HCT116 (cell line): Measurements from ENCODE around the gene ZNF300. TPM values are rescaled to one million over a fixed set of nuclear protein-coding genes. Genes with fewer than 3 reads are reported as not detected.
A peak's percentile ranks its signal among the peaks of the same experiment; 100 is the strongest.

Experiments used
- ATAC-seq: fragments of 200-7000 bp; cut with Tn5 transposase; 2 replicates; pipeline ENCODE4 v1.9.1; 2020; ENCODE audit warnings: mild to moderate bottlenecking, moderate library complexity
- BruUV-seq: library from RNA; stranded (reverse); fragments of 400-500 nt; replicated peaks from 2 replicates; lab custom pipeline; 2021; lab: Mats Ljungman, UMichigan
- CTCF ChIA-PET: fragments of 300-600 bp; sonication (Branson Sonifier 250); formaldehyde crosslinking; loops from one replicate; lab custom pipeline; 2021; ENCODE audit warnings: antibody characterized with exemption; lab: Charles Lee
- POLR2A ChIA-PET: fragments of 300-600, 350-600 bp; sonication (Branson Sonifier 250); formaldehyde crosslinking; loops from one replicate; lab custom pipeline; 2021; ENCODE audit warnings: antibody characterized with exemption; lab: Charles Lee
- RAD21 ChIA-PET, 2 experiments: fragments of 300-600 bp; sonication (Branson Sonifier 250); formaldehyde crosslinking; loops; one replicate each; lab custom pipeline; 2023; ENCODE audit warnings: low total read pairs in 2 of 2; ENCODE audit not compliant: uncharacterized antibody in 2 of 2, unreplicated experiment in 2 of 2, low non-redundant PET in 1 of 2; lab: Charles Lee
- DNase-seq: peaks from one replicate; pipeline ENCODE4 v3.0.0-alpha.2; 2010; ENCODE audit warnings: low read depth, low spot score
- H2AFZ ChIP-seq: fragments of 200-600 bp; shearing (Covaris generic), sonication (generic); 2 replicates; pipeline ENCODE4 v1.6.1; 2017; ENCODE audit warnings: low read depth, mixed run types, mixed read lengths, antibody characterized with exemption, low read length; ENCODE audit not compliant: poor library complexity, severe bottlenecking
- H3K27ac ChIP-seq: 2 replicates; pipeline ENCODE4 v1.5.1; 2012; ENCODE audit warnings: low read depth, low read length
- H3K27me3 ChIP-seq: fragments of 200-600 bp; sonication (generic); 2 replicates; pipeline ENCODE4 v1.6.1; 2016; ENCODE audit warnings: mixed run types, low read length, mixed read lengths; ENCODE audit not compliant: insufficient read depth
- H3K36me3 ChIP-seq, 2 experiments: fragments of 200-500 bp in 1 of 2; fragments of 200-600 bp in 1 of 2; sonication (Bioruptor generic) in 1 of 2; sonication (generic) in 1 of 2; 2 replicates each; pipeline versions ENCODE4 v1.5.1 to v1.6.1; 2014 to 2016; ENCODE audit warnings: low read length in 2 of 2, inconsistent platforms in 1 of 2, mixed read lengths in 1 of 2, mixed run types in 1 of 2; ENCODE audit not compliant: insufficient read depth in 2 of 2, control insufficient read depth in 1 of 2
- H3K4me1 ChIP-seq, 2 experiments: fragments of 200-600 bp in 1 of 2; sonication (generic) in 1 of 2; 2 replicates each; pipeline versions ENCODE4 v1.5.1 to v1.6.1; 2012 to 2017; ENCODE audit warnings: low read length in 2 of 2, inconsistent platforms in 1 of 2, mild to moderate bottlenecking in 1 of 2, mixed read lengths in 1 of 2, mixed run types in 1 of 2, moderate library complexity in 1 of 2; ENCODE audit not compliant: insufficient read depth in 2 of 2, control insufficient read depth in 1 of 2
- H3K4me2 ChIP-seq: fragments of 200-600 bp; sonication (generic); 2 replicates; pipeline ENCODE4 v1.6.1; 2017; ENCODE audit warnings: mixed run types, low read length, mixed read lengths
- H3K4me3 ChIP-seq, 2 experiments: fragments of 200-600 bp in 1 of 2; sonication (generic) in 1 of 2; replicated peaks in 1 of 2; 2 replicates each; pipeline ENCODE4 v1.5.1; 2011 to 2016; ENCODE audit warnings: low read length in 2 of 2, control low read depth in 1 of 2, low read depth in 1 of 2, mild to moderate bottlenecking in 1 of 2, mixed read lengths in 1 of 2, mixed run types in 1 of 2
- H3K79me2 ChIP-seq: fragments of 200-600 bp; sonication (generic); 2 replicates; pipeline ENCODE4 v1.6.1; 2017; ENCODE audit warnings: mild to moderate bottlenecking, mixed run types, low read length, moderate library complexity, mixed read lengths; ENCODE audit not compliant: insufficient read depth
- H3K9ac ChIP-seq: fragments of 200-600 bp; sonication (generic); 2 replicates; pipeline ENCODE4 v1.6.1; 2016; ENCODE audit warnings: low read length, mixed read lengths
- H3K9me2 ChIP-seq: fragments of 200-600 bp; sonication (generic), shearing (Covaris generic); 2 replicates; pipeline ENCODE4 v1.6.1; 2017; ENCODE audit warnings: mixed run types, mild to moderate bottlenecking, moderate library complexity; ENCODE audit not compliant: insufficient read depth
- H3K9me3 ChIP-seq, 2 experiments: fragments of 200-500 bp in 1 of 2; fragments of 200-600 bp in 1 of 2; sonication (Bioruptor generic) in 1 of 2; sonication (generic) in 1 of 2; 2 replicates each; pipeline ENCODE4 v1.6.1; 2014 to 2017; ENCODE audit warnings: low read length in 2 of 2, mixed read lengths in 2 of 2, inconsistent platforms in 1 of 2, low read depth in 1 of 2, mild to moderate bottlenecking in 1 of 2, mixed run types in 1 of 2, moderate library complexity in 1 of 2; ENCODE audit not compliant: control insufficient read depth in 1 of 2, insufficient read depth in 1 of 2
- H4K20me1 ChIP-seq: fragments of 200-600 bp; sonication (generic), shearing (Covaris generic); 2 replicates; pipeline ENCODE4 v1.6.1; 2017; ENCODE audit warnings: mixed run types, mild to moderate bottlenecking, moderate library complexity; ENCODE audit not compliant: insufficient read depth
- ATF3 ChIP-seq: IDR thresholded peaks from 2 replicates; pipeline ENCODE4 v1.6.1; 2012
- CBX3 ChIP-seq: IDR thresholded peaks from 2 replicates; pipeline ENCODE4 v1.6.1; 2012; ENCODE audit warnings: low read depth
- CEBPB ChIP-seq: IDR thresholded peaks from 2 replicates; pipeline ENCODE4 v1.6.1; 2012; ENCODE audit warnings: low read depth
- CTCF ChIP-seq, 3 experiments: fragments of 200-600 bp in 1 of 3; sonication (generic) in 1 of 3; IDR thresholded peaks in 2 of 3; conservative IDR thresholded peaks in 1 of 3; 2 replicates each; pipeline ENCODE4 v1.5.1; 2012 to 2017; ENCODE audit warnings: low read depth in 2 of 3, low read length in 2 of 3, antibody characterized with exemption in 1 of 3, borderline replicate concordance in 1 of 3, control low read depth in 1 of 3, mild to moderate bottlenecking in 1 of 3, mixed read lengths in 1 of 3, mixed run types in 1 of 3, moderate library complexity in 1 of 3; ENCODE audit not compliant: insufficient read depth in 1 of 3
- EGR1 ChIP-seq: IDR thresholded peaks from 2 replicates; pipeline ENCODE4 v1.6.1; 2012; ENCODE audit warnings: low read depth
- EZH2 ChIP-seq: fragments of 200-600 bp; sonication (generic); IDR thresholded peaks from 2 replicates; pipeline ENCODE4 v1.6.1; 2017; ENCODE audit warnings: antibody characterized with exemption, mixed run types
- EZH2phosphoT487 ChIP-seq: fragments of 200-600 bp; IDR thresholded peaks from 2 replicates; pipeline ENCODE4 v1.6.1; 2018; ENCODE audit warnings: antibody characterized with exemption, borderline replicate concordance
- MAX ChIP-seq: IDR thresholded peaks from 2 replicates; pipeline ENCODE4 v1.6.1; 2012
- POLR2A ChIP-seq: IDR thresholded peaks from 2 replicates; pipeline ENCODE4 v1.7.0; 2011; ENCODE audit warnings: borderline replicate concordance; ENCODE audit not compliant: insufficient read depth, insufficient read length; ENCODE audit errors: extremely low read depth
- REST ChIP-seq: IDR thresholded peaks from 2 replicates; pipeline ENCODE4 v1.6.1; 2012; ENCODE audit warnings: low read depth
- YY1 ChIP-seq: IDR thresholded peaks from 2 replicates; pipeline ENCODE4 v1.6.1; 2011; ENCODE audit warnings: low read length, low read depth, moderate library complexity, mild to moderate bottlenecking; ENCODE audit not compliant: insufficient replicate concordance; ENCODE audit errors: extremely low read depth
- ZNF274 ChIP-seq: fragments of 200-500 bp; sonication (Bioruptor generic); IDR thresholded peaks from 2 replicates; pipeline ENCODE4 v1.6.1; 2014; ENCODE audit warnings: mild to moderate bottlenecking, low read depth, low read length, inconsistent platforms
- intact Hi-C: fragments of 100-400 bp; cut with micrococcal nuclease; formaldehyde crosslinking; loops from 2 replicates; pipeline ENCODE4 v1.10.0; 2022
- total RNA-seq: library from RNA; stranded (reverse); gene quantifications from one replicate; pipeline ENCODE4 v1.2.1, GENCODE V29; 2021; ENCODE audit not compliant: unreplicated experiment

Gene ZNF300
- total RNA-seq, 1 experiment from 2014 or later, result 0.05 TPM

- TF ChIP-seq EGR1 (0 out of 2 replicates have a peak, but pooled peaks have one; percentile 10), ZNF274 (no peak)
- Histone ChIP-seq H3K4me1 (peaks cover 0 to 4% of the 10 kb centered on the region in 2 experiments; a peak in 2 of 4 replicates), H4K20me1 (no peaks in the 10 kb centered on the region), H3K9ac (no peak overlapping the region), H3K27me3 (no peaks in the 10 kb centered on the region), H3K4me3 (no peak overlapping the region), H3K36me3 (no peaks in the 10 kb centered on the region), H3K79me2 (no peaks in the 10 kb centered on the region), H2AFZ (no peak overlapping the region), H3K27ac (no peak overlapping the region), H3K9me3 (no peaks in the 10 kb centered on the region), H3K9me2 (no peaks in the 10 kb centered on the region), H3K4me2 (no peak overlapping the region)
- intact Hi-C loops, result loop anchor here (1.0 to 5.0 kb wide), 5 partner anchors 46 to 286 kb away; partner anchors contain the start of gene RBM22
- CTCF ChIA-PET, result interaction anchor here (0.6 to 2.6 kb wide), 5 partner anchors 60 to 397 kb away, joined by 3 to 26 read pairs (median 5); partner anchors contain the start of genes RBM22 and RPS14
- DNase-seq, result no peak
- RAD21 ChIA-PET, result interaction anchor here (1.1 to 1.6 kb wide), 3 partner anchors 285 to 287 kb away, joined by 3 to 5 read pairs (median 4); no protein-coding TSS in a partner anchor
- POLR2A ChIA-PET, result no interaction called here
- peak; percentile 21; the same call in 1 of the 2 replicates for ATAC-seq
- no TSS peak for BruUV-seq
These were observed 57.5 kb downstream of the ZNF300 start for GRCh38 chr5:150847334-150847695.

- H3K9me3 ChIP-seq, result no peaks in the 10 kb centered on the region
- H3K4me3 ChIP-seq, result no peak overlapping the region
- H3K27ac ChIP-seq, result no peak overlapping the region
- RAD21 ChIA-PET, result interaction anchor here (1.1 to 1.6 kb wide), 4 partner anchors 146 to 287 kb away, joined by 3 to 5 read pairs (median 4); partner anchors contain the start of gene RBM22 (in 1 of the 2)
- POLR2A ChIA-PET, result no interaction called here
- no TSS peak for BruUV-seq
- no peak overlapping the region for H3K4me2 ChIP-seq
- no peaks in the 10 kb centered on the region for H4K20me1 ChIP-seq
- peak; percentile 84 for DNase-seq
- H3K4me1 ChIP-seq, result peaks cover 0 to 4% of the 10 kb centered on the region in 2 experiments; a peak in 2 of 4 replicates
- ATAC-seq, result peak; percentile 95
- H3K36me3 ChIP-seq, result no peaks in the 10 kb centered on the region
- no peaks in the 10 kb centered on the region for H3K27me3 ChIP-seq
- peak overlapping the region; percentile 84 for H2AFZ ChIP-seq
- CTCF ChIA-PET, result interaction anchor here (0.6 to 2.6 kb wide), 6 partner anchors 41 to 397 kb away, joined by 3 to 26 read pairs (median 4); partner anchors contain the start of genes RBM22 and RPS14
- no peaks in the 10 kb centered on the region for H3K9me2 ChIP-seq
- H3K79me2 ChIP-seq, result no peaks in the 10 kb centered on the region
- no peak overlapping the region for H3K9ac ChIP-seq
- intact Hi-C loops, result loop anchor here (1.0 to 5.0 kb wide), 5 partner anchors 45 to 285 kb away; partner anchors contain the start of gene RBM22
- TF ChIP-seq CBX3 (peak; percentile 98), YY1 (peak; percentile 47), CEBPB (no peak; the same call in 1 of the 2 replicates), EZH2 (no peak), MAX (peak; percentile 98), CTCF (IDR thresholded peaks at IDR 0.05 in 2 of 3, conservative IDR thresholded peaks at IDR 0.05 in 1 of 3; ENCODE audit: borderline replicate concordance in 1 of 3, insufficient read depth in 1 of 3, low read depth in 2 of 3, low read length in 2 of 3) (peak; percentile 44 to 99 (median 74); a peak in 5 of 6 replicates), POLR2A (no peak), REST (no peak), ATF3 (no peak), EZH2phosphoT487 (no peak)
These were observed 58.0 kb downstream of the ZNF300 start for GRCh38 chr5:150846654-150847333.
